Measurements from ENCODE around the gene FXYD6. TPM values are rescaled to one million over a fixed set of nuclear protein-coding genes. Genes with fewer than 3 reads are reported as not detected.

Gene FXYD6
- polyA plus RNA-seq, 3 donors: 15.5 to 132 (median 39.6) TPM

- WGBS, 3 donors: 80 to 95% (median 86%) methylated on average over 6 of the region's 6 CpGs
- H3K27ac ChIP-seq (ENCODE audit: low read depth, low read length): no peak overlapping the region
Observed at GRCh38 chr11:117860139-117860538, 16.3 kb downstream of the FXYD6 start.

GRCh38 chr11:117859488-117860112 is 16.9 kb downstream of the FXYD6 start:
- no peak overlapping the region for H3K27ac ChIP-seq (ENCODE audit: low read depth, low read length)
- 81 to 84% (median 82%) methylated on average over 9 of the region's 9 CpGs for WGBS, 3 donors

GRCh38 chr11:117859061-117859460 is 17.4 kb downstream of the FXYD6 start:
- no peak overlapping the region for H3K27ac ChIP-seq (ENCODE audit: low read depth, low read length)
- 80 to 91% (median 83%) methylated on average over 10 of the region's 10 CpGs for WGBS, 3 donors

GRCh38 chr11:117857734-117858414 is 18.6 kb downstream of the FXYD6 start:
- H3K27ac ChIP-seq (ENCODE audit: low read depth, low read length): no peak overlapping the region
- WGBS, 3 donors: 54 to 74% (median 63%) methylated on average over 11 of the region's 11 CpGs

- WGBS, 3 donors: 85 to 89% (median 89%) methylated on average over 13 of the region's 13 CpGs
Observed at GRCh38 chr11:117855912-117856651, 20.4 kb downstream of the FXYD6 start.

GRCh38 chr11:117855186-117855845 is 21.1 kb downstream of the FXYD6 start:
- no peak overlapping the region for H3K27ac ChIP-seq (ENCODE audit: low read depth, low read length)
- WGBS, 3 donors: 71 to 86% (median 83%) methylated on average over 12 of the region's 12 CpGs

More at GRCh38 chr11:117855912-117856651, 20.4 kb downstream of the FXYD6 start:
- H3K27ac ChIP-seq (ENCODE audit: low read depth, low read length): no peak overlapping the region

- H3K27ac ChIP-seq (ENCODE audit: low read depth, low read length): no peak overlapping the region
- WGBS, 3 donors: 64 to 73% (median 66%) methylated on average over 3 of the region's 3 CpGs
Observed at GRCh38 chr11:117852309-117852708, 24.1 kb downstream of the FXYD6 start.

GRCh38 chr11:117851852-117852251 is 24.6 kb downstream of the FXYD6 start:
- 36 to 47% (median 43%) methylated on average over 3 of the region's 3 CpGs for WGBS, 3 donors
- H3K27ac ChIP-seq (ENCODE audit: low read depth, low read length): no peak overlapping the region

GRCh38 chr11:117851106-117851505 is 25.4 kb downstream of the FXYD6 start:
- WGBS, 3 donors: 58 to 79% (median 62%) methylated on average over 3 of the region's 3 CpGs
- no peak overlapping the region for H3K27ac ChIP-seq (ENCODE audit: low read depth, low read length)

GRCh38 chr11:117849781-117850414 is 26.6 kb downstream of the FXYD6 start:
- WGBS, 3 donors: 68 to 94% (median 71%) methylated on average over 6 of the region's 6 CpGs
- H3K27ac ChIP-seq (ENCODE audit: low read depth, low read length): no peak overlapping the region

- H3K27ac ChIP-seq (ENCODE audit: low read depth, low read length): no peak overlapping the region
- WGBS, 3 donors: 22 to 24% (median 23%) methylated on average over 9 of the region's 9 CpGs
Observed at GRCh38 chr11:117843666-117844484, 32.6 kb downstream of the FXYD6 start.

GRCh38 chr11:117842131-117842941 is 34.1 kb downstream of the FXYD6 start:
- no peak overlapping the region for H3K27ac ChIP-seq (ENCODE audit: low read depth, low read length)
- WGBS, 3 donors: 60 to 78% (median 68%) methylated on average over 16 of the region's 16 CpGs

GRCh38 chr11:117841551-117842031 is 34.9 kb downstream of the FXYD6 start:
- 72 to 87% (median 75%) methylated on average over 7 of the region's 7 CpGs for WGBS, 3 donors
- H3K27ac ChIP-seq (ENCODE audit: low read depth, low read length): no peak overlapping the region

- no peak overlapping the region for H3K27ac ChIP-seq (ENCODE audit: low read depth, low read length)
- 59 to 90% (median 87%) methylated on average over 11 of the region's 11 CpGs for WGBS, 3 donors
Observed at GRCh38 chr11:117840881-117841550, 35.4 kb downstream of the FXYD6 start.

- WGBS, 3 donors: 91 to 95% (median 93%) methylated on average over 10 of the region's 10 CpGs
- H3K27ac ChIP-seq (ENCODE audit: low read depth, low read length): no peak overlapping the region
Observed at GRCh38 chr11:117839936-117840813, 36.3 kb downstream of the FXYD6 start.

Measured in adipose tissue (tissue), 3 donors.